Epithelial cell of esophagus (primary cell): ENCODE data around the gene SRGAP1.

ENCODE experiments used
- DNase-seq: peaks from one replicate; pipeline ENCODE4 v3.0.0; 2010; ENCODE audit warnings: low read depth
- H3K4me3 ChIP-seq: 2 replicates; pipeline ENCODE4 v1.5.1; 2011; ENCODE audit warnings: mild to moderate bottlenecking, low read length, control low read depth
- CTCF ChIP-seq: IDR thresholded peaks from 2 replicates; pipeline ENCODE4 v1.5.1; 2011; ENCODE audit warnings: low read depth, mild to moderate bottlenecking, low read length, control low read depth, inconsistent platforms; ENCODE audit not compliant: insufficient read depth; ENCODE audit errors: missing control alignments

SRGAP1 gene

DNA sequence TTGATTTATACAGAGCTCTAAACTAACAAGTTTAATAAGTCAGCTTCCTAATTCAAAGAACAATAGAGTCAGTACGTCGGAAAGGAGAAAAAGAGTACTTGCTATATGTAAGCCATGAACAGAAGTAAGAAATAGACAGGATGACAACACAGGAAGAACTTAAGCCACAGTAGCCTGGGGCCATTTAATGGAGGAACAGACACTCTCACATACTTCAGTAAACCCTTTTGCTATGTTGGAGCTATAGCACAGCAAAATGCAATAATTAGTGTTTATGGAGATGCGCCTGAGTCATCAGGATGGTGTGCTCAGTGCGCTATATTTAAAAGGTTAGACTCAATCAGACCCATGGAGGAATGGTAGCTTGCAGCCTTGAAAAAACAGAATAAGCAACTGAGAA is 61.0 kb downstream of the SRGAP1 start:
- no peak overlapping the region for H3K4me3 ChIP-seq
- DNase-seq, result peak; percentile 92
- TF ChIP-seq CTCF, result no peak

DNA sequence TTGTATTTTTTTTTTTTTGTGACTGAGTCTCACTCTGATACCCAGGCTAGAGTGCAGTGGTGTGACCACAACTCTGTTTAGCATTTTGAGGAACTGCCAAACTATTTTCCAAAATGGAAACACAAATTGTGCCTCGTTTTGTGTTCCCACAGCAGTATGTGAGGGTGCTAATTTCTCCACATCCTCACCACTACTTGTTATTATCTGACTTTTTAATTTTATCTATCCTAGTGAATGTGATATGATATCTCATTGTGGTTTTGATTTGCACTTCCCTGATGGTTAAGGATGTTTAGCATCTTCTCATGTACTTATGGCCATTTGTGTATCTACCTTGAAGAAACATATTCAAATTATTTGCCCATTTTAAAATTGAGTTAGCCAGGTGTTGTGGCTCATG is 62.4 kb downstream of the SRGAP1 start:
- no peak for DNase-seq
- TF ChIP-seq CTCF, result no peak
- H3K4me3 ChIP-seq, result no peak overlapping the region

- no peak overlapping the region for H3K4me3 ChIP-seq
- no peak for TF ChIP-seq CTCF
- no peak for DNase-seq
Observed at GRCh38 chr12:63907561-63907960, 63.1 kb downstream of the SRGAP1 start.

DNA sequence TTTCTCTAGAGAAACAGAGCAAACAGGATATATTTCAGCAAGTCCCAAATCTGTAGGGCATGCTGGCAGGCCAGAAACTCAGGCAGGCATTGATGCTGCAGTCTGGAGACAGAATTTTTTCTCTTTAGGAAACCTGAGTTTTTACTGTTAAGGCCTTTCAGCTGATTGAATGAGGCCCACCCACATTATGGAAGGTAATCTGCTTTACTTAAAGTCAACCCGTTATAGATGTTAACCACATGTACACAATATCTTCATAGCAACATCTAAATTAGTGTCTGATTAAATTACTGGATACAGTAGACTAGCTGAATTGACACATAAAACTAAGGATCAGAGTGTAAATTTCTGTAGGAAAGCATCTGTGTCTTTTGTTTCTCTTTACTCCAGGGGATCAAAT is 65.2 kb downstream of the SRGAP1 start:
- DNase-seq, result no peak
- H3K4me3 ChIP-seq, result no peak overlapping the region
- no peak for TF ChIP-seq CTCF

- no peak for TF ChIP-seq CTCF
- H3K4me3 ChIP-seq, result no peak overlapping the region
- no peak for DNase-seq
Observed at GRCh38 chr12:63911341-63911740, 66.8 kb downstream of the SRGAP1 start.

GRCh38 chr12:63912651-63913050 is 68.2 kb downstream of the SRGAP1 start:
- DNase-seq, result no peak
- H3K4me3 ChIP-seq, result no peak overlapping the region
- no peak for TF ChIP-seq CTCF

DNA sequence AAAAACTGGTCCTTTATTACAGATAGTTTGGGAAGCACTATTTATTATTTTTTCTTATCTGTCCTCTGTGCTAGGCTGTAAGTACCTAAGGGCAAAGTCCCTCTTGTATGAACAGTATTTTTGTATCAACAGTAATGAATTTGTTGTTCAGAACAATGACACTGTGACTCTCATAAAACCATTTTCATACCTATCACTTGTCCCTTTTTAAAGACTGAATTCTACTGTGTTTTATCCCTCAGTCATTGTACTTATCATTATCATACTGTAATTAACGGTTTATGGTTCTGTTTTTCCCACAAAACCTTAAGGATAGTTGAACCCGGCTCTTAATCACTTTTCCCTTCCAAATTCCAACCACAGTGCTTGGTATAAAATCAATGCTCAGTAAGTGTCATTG is 69.4 kb downstream of the SRGAP1 start:
- H3K4me3 ChIP-seq, result no peak overlapping the region
- no peak for DNase-seq
- no peak for TF ChIP-seq CTCF
